ENCODE results near the gene SHANK3.

The SHANK3 gene

DNA sequence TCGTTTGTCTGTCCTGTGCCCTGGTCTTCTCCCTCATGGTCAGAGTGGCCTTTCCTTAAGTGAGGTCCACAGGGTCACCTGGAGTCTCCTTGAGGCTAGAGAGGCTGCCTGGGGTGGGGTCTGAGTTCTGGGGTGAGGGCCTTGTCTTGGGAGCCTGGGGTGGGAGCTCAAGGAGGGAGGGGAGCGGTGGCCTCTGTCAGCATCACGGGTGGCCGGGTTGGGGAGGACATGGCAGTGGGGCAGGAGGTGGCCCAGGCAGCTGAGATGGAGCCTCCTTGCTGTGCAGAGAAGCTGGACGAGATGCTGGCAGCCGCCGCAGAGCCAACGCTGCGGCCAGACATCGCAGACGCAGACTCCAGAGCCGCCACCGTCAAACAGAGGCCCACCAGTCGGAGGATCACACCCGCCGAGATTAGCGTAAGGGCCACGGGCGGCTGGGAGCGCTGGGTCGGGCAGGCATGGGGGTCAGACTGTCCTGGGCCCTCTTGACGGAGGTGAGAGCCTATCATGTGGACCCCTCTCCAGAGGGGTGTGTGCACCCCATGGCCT, 42.1 kb downstream of the SHANK3 start:
- DNase-seq, result no peak

DNA sequence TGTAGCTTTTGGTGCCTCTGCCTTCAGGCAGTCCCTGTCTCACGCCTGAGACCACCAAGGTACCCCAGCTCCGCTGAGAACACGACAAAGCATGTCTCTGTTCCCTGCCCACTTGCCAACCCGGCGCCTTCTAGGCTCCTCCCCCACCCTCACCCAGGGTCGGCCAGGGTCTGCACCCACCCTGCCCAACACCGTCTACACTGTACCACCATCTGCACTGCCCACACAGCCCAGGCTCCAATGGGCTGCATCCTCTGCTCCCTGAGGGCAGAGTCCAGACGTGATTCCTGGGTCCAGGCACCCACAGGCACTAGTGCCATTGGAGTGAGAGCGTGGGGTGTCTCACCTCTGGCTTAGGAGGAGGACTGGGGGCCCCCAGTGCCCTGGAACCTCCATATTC, 42.6 kb downstream of the SHANK3 start:
- no peak for DNase-seq

DNA sequence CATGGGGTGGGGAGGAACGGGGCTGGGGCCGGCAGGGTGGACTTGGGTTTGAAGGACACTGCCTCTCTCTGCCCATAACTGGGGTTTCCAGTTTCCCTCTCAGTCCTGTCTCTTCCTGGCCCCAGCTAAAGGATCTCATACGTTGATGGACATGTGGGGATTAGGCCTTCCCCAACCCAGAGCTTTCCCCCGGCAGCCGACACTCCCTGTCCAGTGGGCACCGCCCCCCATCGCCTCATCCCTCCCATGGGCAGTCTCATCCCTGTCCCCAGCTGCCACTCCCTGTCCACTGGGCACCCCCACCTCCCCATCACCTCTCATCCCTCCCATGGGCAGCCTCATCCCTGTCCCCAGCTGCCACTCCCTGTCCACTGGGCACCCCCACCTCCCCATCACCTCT, 43.2 kb downstream of the SHANK3 start:
- no peak for DNase-seq

DNA sequence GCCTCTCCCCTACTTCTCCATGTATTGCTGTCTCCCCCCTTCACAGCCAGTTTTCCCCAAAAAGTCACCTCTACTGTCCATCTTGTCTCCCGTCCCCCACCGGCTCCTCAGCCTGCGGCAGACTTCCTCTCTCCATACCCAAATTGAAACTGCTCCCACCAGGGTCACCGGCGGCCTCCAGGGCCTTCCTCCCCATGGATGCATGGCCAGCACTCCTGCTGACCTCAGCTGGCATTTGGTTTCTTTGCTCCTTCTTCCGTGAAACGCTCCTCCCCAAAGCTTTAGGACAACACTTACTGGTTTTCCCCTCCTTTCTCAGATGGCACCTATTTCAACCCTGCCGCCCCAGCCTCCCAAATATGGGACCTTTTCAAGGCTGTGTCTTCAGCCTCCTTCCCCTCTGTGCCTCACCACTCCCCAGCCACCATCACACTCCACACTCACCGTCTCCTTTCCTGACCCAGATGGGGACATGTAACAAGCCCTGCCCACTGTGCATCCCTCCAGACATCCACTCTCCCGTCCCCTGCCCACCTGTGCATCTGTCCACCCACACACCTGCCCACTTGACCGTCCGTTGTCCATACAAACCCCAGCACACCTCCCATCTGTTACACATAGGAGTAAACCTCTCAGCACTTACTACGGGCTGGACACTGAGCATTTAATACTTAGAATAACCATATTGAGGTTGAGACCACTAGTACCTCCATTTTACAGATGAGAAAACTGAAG, 43.8 kb downstream of the SHANK3 start:
- no peak for DNase-seq

DNA sequence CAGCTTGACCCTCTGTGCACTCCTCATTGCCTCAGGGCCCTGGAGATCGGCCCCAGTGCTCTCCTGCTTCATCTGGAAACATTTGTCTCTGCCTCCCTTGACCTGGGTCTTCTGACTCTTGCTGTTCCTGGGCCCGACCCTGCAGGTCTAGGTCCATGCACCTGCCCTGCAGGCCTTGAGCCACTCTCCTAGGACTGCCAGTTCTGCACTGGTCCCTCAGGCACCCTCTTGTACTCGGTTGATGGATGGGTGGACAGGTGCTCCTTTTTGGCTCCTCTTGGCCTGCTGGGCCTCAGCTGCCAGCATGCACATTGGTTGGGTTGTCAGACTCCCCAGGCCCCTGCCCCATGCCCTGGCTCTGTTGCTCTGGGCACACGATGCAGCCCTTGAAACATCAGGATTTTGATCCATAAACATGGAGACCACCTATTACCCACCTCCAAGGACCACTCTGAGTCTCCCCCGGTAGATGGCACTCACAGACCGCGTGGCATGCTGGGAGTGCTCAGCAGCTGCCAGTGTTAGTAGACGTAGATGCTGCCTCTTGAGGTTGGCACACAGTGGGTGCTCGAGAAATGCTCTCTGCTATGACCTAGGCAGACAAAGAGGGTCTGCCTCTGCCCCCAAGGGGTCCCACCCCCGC, 45.2 kb downstream of the SHANK3 start:
- DNase-seq, result peak; percentile 20

DNA sequence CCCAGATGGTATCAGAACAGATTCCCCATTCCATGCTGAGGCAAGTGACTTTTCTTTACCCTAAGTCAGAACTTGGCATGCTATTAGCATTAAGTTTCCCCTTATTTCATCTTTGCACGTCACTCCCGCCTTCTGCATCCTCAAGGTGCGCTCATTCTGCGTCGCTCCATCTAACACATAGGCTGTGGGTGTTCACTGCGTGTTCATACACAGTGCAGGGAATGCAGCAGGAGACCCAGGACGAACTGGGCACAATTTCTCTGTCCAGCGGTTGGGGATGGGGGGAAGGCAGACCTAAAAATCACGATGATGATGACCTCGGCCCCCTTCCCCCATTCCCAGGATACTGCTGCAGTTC, 45.7 kb downstream of the SHANK3 start:
- no peak for DNase-seq

DNA sequence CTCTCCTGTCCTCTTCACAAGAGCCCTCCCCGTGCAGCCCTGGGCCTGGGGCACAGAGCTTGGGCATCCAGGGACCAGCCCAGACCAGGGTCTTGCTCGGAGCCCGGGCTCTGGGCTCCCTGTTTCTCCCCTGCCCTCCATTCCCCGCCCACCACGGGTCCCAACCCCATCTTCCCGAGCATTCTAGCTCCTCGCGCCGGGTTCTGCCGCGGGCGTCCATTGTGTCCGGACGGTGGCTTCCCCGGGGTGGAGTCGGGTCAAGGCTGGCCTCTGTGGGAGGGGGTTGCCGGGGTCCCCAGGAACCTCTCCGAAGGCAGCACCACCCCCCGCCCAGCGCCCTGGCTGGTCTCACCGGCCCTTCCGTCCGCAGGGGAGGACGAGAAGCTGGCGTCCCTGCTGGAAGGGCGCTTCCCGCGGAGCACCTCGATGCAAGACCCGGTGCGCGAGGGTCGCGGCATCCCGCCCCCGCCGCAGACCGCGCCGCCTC, 47.2 kb downstream of the SHANK3 start:
- DNase-seq, result no peak

DNA sequence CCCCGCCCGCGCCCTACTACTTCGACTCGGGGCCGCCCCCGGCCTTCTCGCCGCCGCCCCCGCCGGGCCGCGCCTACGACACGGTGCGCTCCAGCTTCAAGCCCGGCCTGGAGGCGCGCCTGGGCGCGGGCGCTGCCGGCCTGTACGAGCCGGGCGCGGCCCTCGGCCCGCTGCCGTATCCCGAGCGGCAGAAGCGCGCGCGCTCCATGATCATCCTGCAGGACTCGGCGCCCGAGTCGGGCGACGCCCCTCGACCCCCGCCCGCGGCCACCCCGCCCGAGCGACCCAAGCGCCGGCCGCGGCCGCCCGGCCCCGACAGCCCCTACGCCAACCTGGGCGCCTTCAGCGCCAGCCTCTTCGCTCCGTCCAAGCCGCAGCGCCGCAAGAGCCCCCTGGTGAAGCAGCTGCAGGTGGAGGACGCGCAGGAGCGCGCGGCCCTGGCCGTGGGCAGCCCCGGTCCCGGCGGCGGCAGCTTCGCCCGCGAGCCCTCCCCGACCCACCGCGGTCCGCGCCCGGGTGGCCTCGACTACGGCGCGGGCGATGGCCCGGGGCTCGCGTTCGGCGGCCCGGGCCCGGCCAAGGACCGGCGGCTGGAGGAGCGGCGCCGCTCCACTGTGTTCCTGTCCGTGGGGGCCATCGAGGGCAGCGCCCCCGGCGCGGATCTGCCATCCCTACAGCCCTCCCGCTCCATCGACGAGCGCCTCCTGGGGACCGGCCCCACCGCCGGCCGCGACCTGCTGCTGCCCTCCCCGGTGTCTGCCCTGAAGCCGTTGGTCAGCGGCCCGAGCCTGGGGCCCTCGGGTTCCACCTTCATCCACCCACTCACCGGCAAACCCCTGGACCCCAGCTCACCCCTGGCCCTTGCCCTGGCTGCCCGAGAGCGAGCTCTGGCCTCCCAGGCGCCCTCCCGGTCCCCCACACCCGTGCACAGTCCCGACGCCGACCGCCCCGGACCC, 48.0 kb downstream of the SHANK3 start:
- no peak for DNase-seq

DNA sequence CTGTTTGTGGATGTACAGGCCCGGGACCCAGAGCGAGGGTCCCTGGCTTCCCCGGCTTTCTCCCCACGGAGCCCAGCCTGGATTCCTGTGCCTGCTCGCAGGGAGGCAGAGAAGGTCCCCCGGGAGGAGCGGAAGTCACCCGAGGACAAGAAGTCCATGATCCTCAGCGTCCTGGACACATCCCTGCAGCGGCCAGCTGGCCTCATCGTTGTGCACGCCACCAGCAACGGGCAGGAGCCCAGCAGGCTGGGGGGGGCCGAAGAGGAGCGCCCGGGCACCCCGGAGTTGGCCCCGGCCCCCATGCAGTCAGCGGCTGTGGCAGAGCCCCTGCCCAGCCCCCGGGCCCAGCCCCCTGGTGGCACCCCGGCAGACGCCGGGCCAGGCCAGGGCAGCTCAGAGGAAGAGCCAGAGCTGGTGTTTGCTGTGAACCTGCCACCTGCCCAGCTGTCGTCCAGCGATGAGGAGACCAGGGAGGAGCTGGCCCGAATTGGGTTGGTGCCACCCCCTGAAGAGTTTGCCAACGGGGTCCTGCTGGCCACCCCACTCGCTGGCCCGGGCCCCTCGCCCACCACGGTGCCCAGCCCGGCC, 48.7 kb downstream of the SHANK3 start:
- DNase-seq, result no peak

DNA sequence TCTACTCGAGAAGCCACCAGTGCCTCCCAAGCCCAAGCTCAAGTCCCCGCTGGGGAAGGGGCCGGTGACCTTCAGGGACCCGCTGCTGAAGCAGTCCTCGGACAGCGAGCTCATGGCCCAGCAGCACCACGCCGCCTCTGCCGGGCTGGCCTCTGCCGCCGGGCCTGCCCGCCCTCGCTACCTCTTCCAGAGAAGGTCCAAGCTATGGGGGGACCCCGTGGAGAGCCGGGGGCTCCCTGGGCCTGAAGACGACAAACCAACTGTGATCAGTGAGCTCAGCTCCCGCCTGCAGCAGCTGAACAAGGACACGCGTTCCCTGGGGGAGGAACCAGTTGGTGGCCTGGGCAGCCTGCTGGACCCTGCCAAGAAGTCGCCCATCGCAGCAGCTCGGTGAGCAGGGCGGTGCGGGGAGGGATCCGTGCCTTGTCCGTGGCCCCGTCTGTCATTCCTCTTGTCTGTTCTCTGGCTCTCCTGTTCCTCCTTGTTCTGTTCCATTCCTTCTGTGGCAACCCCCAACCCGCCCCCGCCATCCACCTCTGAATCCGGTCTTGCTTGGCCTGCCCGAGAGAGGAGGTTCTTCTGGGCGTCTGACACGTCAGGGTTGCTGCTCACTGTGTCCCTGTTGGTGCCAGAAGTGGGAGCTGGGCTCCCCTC, 49.6 kb downstream of the SHANK3 start:
- no peak for DNase-seq

Data from RPMI8226 (cell line).